Thymus (tissue), 11 donors: ENCODE measurements around the gene XPO4. TPM values are rescaled to one million over a fixed set of nuclear protein-coding genes. Genes with fewer than 3 reads are reported as not detected.

Experiments
- DNase-seq, 9 donors: peaks; one replicate each; pipeline ENCODE4 v3.0.0-alpha.2; 2013; ENCODE audit warnings: low spot score in 9 of 9, low read depth in 6 of 9, missing footprints in 1 of 9
- H3K27ac ChIP-seq, 2 donors: one replicate each; pipeline ENCODE4 v1.5.1; 2013; ENCODE audit warnings: control low read depth in 1 of 2, low read depth in 1 of 2, low read length in 1 of 2, mild to moderate bottlenecking in 1 of 2, moderate library complexity in 1 of 2
- H3K27me3 ChIP-seq, 2 donors: one replicate each; pipeline ENCODE4 v1.5.1; 2013; ENCODE audit warnings: low read length in 1 of 2; ENCODE audit not compliant: control insufficient read depth in 2 of 2, insufficient read depth in 1 of 2
- H3K36me3 ChIP-seq, 2 donors: one replicate each; pipeline ENCODE4 v1.5.1; 2013; ENCODE audit warnings: low read length in 1 of 2, mild to moderate bottlenecking in 1 of 2, moderate library complexity in 1 of 2; ENCODE audit not compliant: control insufficient read depth in 2 of 2, insufficient read depth in 2 of 2
- H3K4me1 ChIP-seq, 2 donors: one replicate each; pipeline ENCODE4 v1.5.1; 2013; ENCODE audit warnings: low read length in 2 of 2; ENCODE audit not compliant: control insufficient read depth in 2 of 2, insufficient read depth in 2 of 2
- H3K4me3 ChIP-seq, 2 donors: one replicate each; pipeline ENCODE4 v1.5.1; 2013; ENCODE audit warnings: low read length in 2 of 2, control low read depth in 1 of 2, mild to moderate bottlenecking in 1 of 2
- H3K9me3 ChIP-seq, 2 donors: one replicate each; pipeline ENCODE4 v1.5.1; 2013; ENCODE audit warnings: low read length in 1 of 2, mild to moderate bottlenecking in 1 of 2; ENCODE audit not compliant: control insufficient read depth in 2 of 2, insufficient read depth in 1 of 2
- WGBS: extraction: QIAGEN DNeasy Blood & Tissue Kit; methylation state at CpG from one replicate; pipeline ENCODE4 v1.1.7; 2013; 5-methylcytosine and 5-hydroxymethylcytosine counted together
- polyA plus RNA-seq: library from polyadenylated mRNA; stranded (reverse); fragments of 200-250 nt; gene quantifications from one replicate; pipeline ENCODE4 v1.2.3, GENCODE V29; 2013
- total RNA-seq: library from RNA; stranded (reverse); fragments of 120-200 nt; gene quantifications from one replicate; pipeline ENCODE4 v1.2.4, GENCODE V29; 2013
- donor health status: healthy.

XPO4 gene
- total and polyA plus RNA-seq, 2 donors = 4.9 to 13.2 TPM

DNA sequence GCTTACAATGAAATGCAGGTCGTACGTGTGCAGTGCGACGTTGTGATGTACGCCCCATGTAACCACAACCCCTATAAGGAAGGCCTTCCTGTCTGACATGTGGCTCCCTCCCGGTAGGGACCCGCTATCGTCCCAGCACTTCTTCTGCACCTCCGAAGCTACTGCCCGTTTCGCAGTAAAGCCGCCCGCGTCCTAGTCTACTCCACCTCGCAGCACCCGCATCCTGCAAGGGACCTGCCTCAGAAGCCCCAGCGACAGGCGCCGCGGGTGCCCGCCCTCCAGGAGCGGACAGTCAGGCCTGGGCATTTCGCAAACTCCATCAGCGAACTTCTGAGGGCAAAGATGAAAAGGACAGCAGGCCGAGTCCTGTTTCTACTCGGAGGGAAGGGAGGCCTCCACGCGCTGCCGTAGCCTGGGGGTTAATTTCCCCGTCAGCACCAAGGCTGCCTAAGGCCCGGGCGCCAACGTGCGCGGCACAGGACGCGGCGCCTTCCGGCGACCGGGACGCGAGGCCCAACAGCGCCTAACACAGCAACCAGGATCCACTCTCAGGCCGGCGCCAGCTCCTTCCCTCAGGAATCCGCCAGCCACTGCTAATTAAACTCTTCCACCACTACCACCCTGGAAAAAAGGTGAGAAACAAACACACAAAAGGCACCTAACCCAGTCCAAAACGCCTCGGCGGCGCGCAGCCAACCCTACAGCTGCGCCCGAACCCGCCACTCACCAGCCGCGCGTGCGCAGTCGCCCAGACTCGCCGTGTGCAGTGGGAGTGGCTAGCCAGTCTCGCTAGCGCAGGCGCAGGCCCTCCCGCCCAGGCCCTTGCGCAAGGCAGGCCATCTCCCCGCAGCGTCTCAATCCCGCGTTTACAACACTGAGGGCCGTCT, 129.1 kb downstream of the XPO4 start, which contains the start of gene EEF1AKMT1:
Gene EEF1AKMT1 (minus strand): TSS at position 768 of the 887 bp plus-strand sequence. CDS start 16,363 bp downstream, outside the sequence.
- no peaks in the 10 kb centered on the region for H3K27me3 ChIP-seq
- H3K36me3 ChIP-seq = peaks cover 0 to 19% of the 10 kb centered on the region in 2 donors
- peak; percentile 69 to 96 (median 89) for DNase-seq
- H3K9me3 ChIP-seq = peaks cover 0 to 7% of the 10 kb centered on the region in 2 donors
- WGBS = under 1% methylated on average over 72 of the region's 72 CpGs
- H3K27ac ChIP-seq = peak within 1 kb of the TSS; percentile 97 to 98
- H3K4me1 ChIP-seq = peaks cover 9 to 16% of the 10 kb centered on the region in 2 donors
- H3K4me3 ChIP-seq = peak within 1 kb of the TSS; percentile 65 to 83

DNA sequence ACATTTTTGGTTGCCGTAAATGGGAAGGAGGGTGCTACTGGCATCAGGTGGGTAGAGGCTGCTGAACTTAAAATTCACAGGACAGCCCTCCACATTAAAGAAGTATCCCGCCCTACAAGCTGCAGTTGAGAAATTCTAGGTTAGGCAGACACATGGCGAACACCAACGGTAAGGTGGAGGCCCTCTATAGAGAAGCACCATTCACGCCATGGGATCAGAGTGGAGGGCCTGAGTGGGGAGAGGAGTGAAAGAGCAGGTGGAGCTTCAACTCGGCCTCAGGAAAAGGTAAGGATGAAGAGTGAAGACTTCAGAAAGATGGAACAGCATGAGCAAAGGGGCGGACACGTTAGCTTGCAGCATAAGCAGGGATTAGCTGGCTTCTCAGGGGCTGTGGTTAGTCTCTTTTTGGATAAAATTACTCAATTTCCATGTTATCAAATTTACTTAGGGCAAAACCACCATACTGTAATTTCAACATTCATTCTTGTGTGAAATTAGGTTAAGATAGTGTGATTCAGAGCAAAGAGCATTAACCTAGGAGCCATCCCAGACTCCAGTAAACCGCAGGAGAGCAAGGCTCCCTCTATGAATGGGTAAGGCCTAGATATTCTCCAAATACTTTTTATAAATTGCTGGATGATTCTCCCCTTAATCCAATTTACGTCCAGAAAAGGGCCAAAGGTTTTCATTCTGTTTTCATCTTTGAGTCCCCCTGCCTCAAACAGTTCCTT, 130.0 kb downstream of the XPO4 start:
- Histone ChIP-seq H3K27me3 (no peaks in the 10 kb centered on the region), H3K27ac (peak overlapping the region; percentile 68 to 98), H3K36me3 (peaks cover 0 to 19% of the 10 kb centered on the region in 2 donors), H3K4me3 (peak overlapping the region; percentile 65 to 83), H3K9me3 (peaks cover 0 to 7% of the 10 kb centered on the region in 2 donors), H3K4me1 (peaks cover 9 to 16% of the 10 kb centered on the region in 2 donors)
- no peak for DNase-seq
- 89% methylated on average over 10 of the region's 10 CpGs for WGBS

DNA sequence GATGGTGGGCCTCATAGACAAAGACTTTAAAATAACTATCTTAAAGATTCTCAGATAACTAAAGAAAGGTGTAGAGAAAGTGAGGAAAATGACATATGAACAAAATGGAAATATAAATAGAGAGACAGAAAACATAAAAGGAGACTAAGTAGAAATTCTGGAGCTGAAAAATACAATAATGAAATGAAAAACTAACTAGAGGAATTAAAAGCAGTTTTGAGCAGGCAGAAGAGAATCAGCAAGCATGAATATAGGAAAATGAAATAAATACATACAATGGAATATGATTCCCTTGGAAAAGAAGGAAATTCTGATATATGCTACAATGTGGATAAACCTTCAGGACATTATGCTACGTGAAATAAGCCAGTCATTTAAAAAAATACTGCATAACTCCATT, 132.7 kb downstream of the XPO4 start:
- H3K36me3 ChIP-seq = peaks cover 0 to 19% of the 10 kb centered on the region in 2 donors
- DNase-seq = no peak
- H3K27me3 ChIP-seq = no peaks in the 10 kb centered on the region
- peaks cover 0 to 7% of the 10 kb centered on the region in 2 donors for H3K9me3 ChIP-seq
- 100% methylated on average over 1 of the region's 1 CpG for WGBS
- no peak overlapping the region for H3K4me3 ChIP-seq
- peaks cover 9 to 16% of the 10 kb centered on the region in 2 donors for H3K4me1 ChIP-seq
- H3K27ac ChIP-seq = no peak overlapping the region

DNA sequence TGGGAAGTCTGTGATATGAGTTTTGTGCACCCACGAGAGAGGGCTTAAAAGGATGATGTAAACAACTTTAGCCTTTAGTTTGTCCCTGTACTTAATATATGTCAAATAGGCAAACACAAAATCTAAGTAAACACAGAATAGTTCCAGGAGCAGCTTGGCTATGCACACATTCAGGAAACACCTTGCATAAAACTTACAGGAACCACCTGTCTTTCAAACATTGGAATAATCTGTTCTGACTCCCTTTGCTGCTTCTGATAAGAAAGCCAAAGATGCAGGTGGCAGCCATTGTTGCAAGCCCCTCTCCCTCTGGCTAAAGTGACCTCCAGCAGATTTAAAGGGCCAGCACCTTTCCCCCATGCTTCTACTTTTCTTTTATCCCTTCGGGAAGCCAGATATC, 133.5 kb downstream of the XPO4 start:
- no peak overlapping the region for H3K27ac ChIP-seq
- H3K27me3 ChIP-seq = no peaks in the 10 kb centered on the region
- no peak for DNase-seq
- H3K9me3 ChIP-seq = peaks cover 0 to 7% of the 10 kb centered on the region in 2 donors
- H3K36me3 ChIP-seq = peaks cover 0 to 19% of the 10 kb centered on the region in 2 donors
- H3K4me3 ChIP-seq = no peak overlapping the region
- peaks cover 9 to 12% of the 10 kb centered on the region in 2 donors for H3K4me1 ChIP-seq
- WGBS = 68% methylated on average over 2 of the region's 2 CpGs

DNA sequence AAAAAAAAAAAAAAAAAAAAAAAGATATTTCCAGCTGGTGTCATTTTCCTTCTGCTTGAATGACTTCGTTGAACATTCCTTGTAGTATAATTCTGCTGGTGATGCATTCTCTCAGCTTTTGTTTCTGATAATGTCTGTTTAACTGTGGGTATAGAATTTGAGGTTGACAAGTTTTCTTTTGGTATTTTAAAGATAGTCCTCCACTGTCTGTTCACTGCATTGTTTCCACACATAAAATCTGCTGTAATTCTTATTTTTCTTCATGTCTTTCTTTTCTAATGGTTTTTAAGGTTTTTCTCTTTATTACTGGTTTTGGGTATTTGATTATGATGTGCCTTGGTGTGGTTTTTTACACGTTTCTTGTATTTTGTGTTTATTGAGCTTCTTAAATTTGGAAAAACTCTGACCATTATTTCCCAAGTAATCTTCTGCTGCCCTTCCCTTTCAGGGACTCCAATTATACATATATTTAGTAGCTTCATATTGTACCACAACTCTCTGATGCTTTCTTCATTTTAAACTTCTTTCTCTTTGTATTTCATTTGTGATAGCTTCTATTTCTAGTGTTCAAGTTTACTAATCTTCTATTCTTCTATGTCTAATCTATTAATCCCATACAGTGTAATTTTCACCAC, 135.1 kb downstream of the XPO4 start:
- Histone ChIP-seq H3K27ac (no peak overlapping the region), H3K27me3 (no peaks in the 10 kb centered on the region), H3K9me3 (peaks cover 0 to 7% of the 10 kb centered on the region in 2 donors), H3K4me1 (peaks cover 3% of the 10 kb centered on the region in 2 donors), H3K36me3 (peaks cover 0 to 19% of the 10 kb centered on the region in 2 donors), H3K4me3 (no peak overlapping the region)
- no peak for DNase-seq
- over 99% methylated on average over 2 of the region's 2 CpGs for WGBS

DNA sequence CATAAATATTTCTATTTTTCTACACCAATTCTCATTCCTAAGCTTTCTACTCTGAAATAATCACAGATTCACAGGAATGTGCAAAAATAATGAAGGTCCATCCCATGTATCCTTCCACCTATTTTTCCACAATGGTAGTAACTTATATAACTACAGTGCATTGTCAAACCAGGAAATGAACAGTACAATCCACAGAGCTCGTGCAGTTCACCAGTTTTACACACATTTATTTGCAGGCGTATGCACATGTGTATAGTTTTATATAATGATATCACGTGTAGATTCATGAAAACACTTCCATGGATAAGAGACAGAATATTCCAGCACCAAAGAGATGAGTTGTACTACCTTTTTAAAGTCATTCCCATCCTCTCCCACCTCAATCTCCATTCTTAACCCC, 141.7 kb downstream of the XPO4 start:
- Histone ChIP-seq H3K4me1 (no peaks in the 10 kb centered on the region), H3K36me3 (no peaks in the 10 kb centered on the region), H3K9me3 (peaks cover 0 to 3% of the 10 kb centered on the region in 2 donors), H3K27me3 (no peaks in the 10 kb centered on the region), H3K27ac (no peak overlapping the region), H3K4me3 (no peak overlapping the region)
- no peak for DNase-seq
- WGBS = 94% methylated on average over 3 of the region's 3 CpGs

DNA sequence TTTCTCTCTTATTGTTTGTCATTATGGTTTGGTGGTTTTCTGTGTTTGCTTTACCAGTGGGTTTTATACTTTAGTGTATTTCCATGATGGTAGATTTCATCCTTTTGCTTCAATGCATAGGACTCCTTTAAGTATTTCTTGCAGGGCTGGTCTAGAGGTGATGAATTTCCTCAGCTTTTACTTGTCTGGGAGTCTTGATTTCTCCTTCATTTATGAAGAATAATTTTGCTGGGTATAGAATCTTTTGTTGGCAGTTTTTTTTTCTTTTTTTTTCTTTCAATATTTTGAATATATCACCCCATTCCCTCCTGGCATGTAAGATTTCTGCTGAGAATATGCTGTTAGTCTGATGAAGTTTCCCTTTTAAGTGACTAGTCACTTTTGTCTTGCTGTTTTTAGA, 148.5 kb downstream of the XPO4 start:
- Histone ChIP-seq H3K36me3 (peaks cover 0 to 4% of the 10 kb centered on the region in 2 donors), H3K9me3 (peaks cover 2 to 9% of the 10 kb centered on the region in 2 donors), H3K27ac (no peak overlapping the region), H3K27me3 (no peaks in the 10 kb centered on the region), H3K4me3 (no peak overlapping the region), H3K4me1 (no peaks in the 10 kb centered on the region)
- DNase-seq = no peak

DNA sequence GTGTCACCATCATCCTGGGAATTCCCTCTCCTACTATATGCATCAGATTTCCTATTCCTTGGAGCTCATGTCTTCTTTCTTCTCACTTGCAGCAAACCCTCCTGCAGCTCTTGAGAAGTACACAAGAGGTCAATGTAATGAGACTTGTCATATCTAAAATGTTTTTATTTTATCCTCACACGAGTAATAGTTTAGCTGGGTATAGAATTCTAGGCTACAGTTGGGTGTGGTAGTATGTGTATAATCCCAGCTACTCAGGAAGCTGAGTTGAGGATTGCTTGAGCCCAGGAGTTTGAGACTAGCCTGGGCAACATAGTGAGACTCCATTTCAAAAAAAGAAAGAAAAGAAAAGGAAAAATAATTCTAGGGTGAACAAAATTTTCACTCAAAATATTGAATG, 153.2 kb downstream of the XPO4 start:
- Histone ChIP-seq H3K4me3 (no peak overlapping the region), H3K36me3 (no peaks in the 10 kb centered on the region), H3K27me3 (no peaks in the 10 kb centered on the region), H3K9me3 (peaks cover 0 to 6% of the 10 kb centered on the region in 2 donors), H3K4me1 (no peaks in the 10 kb centered on the region), H3K27ac (no peak overlapping the region)
- DNase-seq = no peak
- 98% methylated on average over 1 of the region's 1 CpG for WGBS
